ENCODE results near the gene RIT2.

DNA sequence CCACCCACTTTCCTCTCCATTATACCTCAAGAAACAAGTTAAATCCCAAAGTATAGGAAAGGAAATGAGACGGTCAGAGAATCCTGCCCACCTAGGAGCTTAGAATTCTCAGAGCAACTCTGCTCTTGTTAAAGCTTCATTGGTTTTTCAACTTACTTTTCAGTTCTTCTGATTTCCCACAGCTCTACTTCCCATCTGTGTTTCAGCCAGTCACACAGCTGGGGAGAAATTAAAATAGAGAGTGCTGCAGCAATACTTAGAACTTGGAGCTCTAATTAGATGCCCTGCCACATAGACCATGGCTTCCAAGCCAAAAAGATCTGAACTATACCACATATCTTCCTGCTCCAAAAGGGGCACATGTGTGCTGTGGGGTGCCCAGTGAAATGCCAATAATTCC, 166.7 kb downstream of the RIT2 start:
- no peak for TF ChIP-seq POLR2A (IDR thresholded peaks at IDR 0.05)
- TF ChIP-seq, protein P1, sequence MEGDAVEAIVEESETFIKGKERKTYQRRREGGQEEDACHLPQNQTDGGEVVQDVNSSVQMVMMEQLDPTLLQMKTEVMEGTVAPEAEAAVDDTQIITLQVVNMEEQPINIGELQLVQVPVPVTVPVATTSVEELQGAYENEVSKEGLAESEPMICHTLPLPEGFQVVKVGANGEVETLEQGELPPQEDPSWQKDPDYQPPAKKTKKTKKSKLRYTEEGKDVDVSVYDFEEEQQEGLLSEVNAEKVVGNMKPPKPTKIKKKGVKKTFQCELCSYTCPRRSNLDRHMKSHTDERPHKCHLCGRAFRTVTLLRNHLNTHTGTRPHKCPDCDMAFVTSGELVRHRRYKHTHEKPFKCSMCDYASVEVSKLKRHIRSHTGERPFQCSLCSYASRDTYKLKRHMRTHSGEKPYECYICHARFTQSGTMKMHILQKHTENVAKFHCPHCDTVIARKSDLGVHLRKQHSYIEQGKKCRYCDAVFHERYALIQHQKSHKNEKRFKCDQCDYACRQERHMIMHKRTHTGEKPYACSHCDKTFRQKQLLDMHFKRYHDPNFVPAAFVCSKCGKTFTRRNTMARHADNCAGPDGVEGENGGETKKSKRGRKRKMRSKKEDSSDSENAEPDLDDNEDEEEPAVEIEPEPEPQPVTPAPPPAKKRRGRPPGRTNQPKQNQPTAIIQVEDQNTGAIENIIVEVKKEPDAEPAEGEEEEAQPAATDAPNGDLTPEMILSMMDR (IDR thresholded peaks at IDR 0.05), result no peak
- no peak for TF ChIP-seq POLR2AphosphoS5 (IDR thresholded peaks at IDR 0.05)
